Stimulated activated CD4-positive, alpha-beta T cell treated with anti-CD3 and anti-CD28 coated beads, Interleukin-4, amount 100 ng/mL, for 4 hours (primary cell): ENCODE measurements around the gene LIN28A.

Experiments
- DNase-seq, 2 experiments: peaks; one replicate each; pipeline ENCODE4 v3.0.0-alpha.2; 2020

LIN28A gene

DNA sequence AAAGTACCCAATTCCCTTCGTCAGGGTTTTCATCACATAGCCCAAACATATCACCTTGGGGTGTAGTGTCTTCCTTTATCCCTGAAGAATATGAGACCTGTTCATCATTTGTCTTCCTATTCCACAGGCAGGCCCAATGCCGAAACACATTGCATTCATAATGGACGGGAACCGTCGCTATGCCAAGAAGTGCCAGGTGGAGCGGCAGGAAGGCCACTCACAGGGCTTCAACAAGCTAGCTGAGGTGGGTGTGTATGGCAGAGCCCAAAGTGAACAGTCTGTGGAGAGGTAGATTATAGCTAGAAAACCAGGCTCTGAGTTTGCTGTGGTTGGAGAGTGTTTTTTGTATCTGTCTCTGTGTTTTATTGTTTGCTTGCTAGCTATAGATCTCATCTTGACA, 27.4 kb downstream of the LIN28A start:
- no peak for DNase-seq

DNA sequence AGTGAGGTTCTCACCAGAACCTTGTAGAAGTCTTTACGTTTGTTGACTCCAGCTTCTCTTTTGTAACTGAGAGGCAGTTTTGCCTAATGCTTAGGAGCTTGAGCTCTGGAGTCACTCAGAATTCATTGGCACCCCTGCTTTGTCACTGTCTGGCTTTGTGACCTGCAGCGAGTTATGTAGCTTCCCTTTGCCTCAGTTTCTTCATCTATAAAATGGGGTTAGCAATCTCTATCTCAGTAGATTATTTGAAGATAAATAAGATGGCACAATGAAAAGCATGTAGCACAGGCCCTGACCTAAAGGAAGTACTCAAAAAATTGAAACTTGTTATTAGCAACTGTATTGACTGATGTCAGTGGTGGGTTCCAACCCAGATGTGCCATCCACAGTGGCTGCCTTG, 29.6 kb downstream of the LIN28A start:
- no peak for DNase-seq

DNA sequence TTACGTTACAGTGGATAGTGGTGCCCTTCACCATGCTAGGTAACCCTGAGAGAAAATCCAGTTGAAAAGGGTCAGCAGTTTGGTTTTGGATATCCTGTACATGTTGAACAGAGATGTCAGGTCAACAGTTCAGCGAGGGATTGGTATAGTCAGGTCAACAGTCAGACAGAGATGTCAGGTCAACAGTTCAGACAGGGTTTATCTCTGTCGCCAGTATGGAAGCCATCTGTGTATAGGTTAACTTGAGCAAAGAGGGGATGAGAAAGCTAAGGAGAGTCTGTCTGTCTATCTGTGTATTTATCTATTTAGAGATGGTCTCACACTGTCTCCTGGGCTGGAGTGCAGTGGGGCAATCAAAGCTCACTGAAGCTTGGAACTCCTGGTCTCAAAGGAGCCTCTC, 39.3 kb downstream of the LIN28A start:
- no peak for DNase-seq

DNA sequence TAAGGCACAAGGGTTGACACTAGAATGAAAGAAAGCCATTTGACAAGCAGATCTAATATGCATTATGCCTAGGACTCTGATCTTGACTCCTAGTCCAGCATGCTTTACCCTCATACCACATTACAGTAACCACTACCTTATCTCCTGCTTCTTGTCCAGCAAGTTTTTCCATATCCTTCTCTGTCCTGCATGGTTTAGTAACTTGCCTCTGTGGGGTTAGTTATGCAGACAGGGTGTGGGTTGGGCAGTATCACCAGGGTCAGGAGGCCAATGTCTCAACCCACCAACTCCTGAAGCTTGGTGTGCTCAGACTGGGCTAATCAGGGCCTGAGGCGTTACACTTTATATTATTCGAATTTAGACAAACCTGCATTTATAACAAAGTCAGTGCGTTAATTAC, 40.3 kb downstream of the LIN28A start:
- DNase-seq = no peak

DNA sequence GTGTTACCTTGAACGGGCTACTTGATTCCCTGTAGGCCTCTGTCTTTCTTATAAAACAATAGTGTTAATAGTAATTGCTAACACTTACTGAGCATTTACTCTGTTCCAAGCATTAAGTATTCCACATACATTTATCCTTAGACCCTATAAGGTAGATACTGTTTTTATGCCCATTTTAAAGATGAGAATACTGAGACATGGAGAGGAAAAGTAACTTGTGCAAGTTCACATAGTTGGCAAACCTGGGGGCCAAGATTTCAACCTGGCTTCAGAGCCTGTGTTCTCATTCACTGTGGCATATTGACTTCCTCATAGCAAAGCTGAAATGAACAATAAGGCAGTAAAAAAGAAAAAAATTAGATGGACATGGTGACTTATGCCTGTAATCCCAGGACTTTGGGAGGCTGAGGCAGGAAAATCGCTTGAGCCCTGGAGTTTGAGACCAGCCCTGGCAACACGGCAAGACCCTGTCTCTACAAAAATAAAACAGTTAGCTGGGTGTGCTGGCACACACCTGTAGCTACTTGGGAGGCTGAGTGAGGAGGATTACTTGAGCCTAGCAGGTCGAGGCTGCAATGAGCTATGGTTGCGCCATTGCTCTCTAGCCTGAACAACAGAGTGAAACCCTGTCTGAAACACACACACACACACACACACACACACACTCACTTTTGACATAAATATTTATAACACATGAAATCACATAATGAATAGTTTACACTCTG, 42.0 kb downstream of the LIN28A start:
- no peak for DNase-seq

DNA sequence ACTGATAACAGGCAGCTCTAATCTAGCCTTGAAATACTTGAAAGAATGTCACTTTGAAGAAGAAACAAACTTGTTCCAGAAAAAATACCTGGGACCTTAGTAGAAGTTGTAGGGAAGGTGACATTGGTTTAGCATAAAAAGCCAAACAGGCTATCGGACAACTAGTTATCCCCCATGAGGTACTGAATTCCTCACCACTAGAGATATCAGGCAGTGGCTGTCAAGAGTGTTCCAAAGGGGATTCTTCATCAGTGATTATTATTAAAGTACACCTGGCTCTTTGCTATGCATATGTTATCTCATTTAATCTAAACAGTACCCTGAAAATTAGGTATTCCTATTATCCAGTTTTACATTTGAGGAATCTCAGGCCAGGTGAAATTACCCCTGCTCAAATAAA, 48.5 kb downstream of the LIN28A start:
- no peak for DNase-seq

DNA sequence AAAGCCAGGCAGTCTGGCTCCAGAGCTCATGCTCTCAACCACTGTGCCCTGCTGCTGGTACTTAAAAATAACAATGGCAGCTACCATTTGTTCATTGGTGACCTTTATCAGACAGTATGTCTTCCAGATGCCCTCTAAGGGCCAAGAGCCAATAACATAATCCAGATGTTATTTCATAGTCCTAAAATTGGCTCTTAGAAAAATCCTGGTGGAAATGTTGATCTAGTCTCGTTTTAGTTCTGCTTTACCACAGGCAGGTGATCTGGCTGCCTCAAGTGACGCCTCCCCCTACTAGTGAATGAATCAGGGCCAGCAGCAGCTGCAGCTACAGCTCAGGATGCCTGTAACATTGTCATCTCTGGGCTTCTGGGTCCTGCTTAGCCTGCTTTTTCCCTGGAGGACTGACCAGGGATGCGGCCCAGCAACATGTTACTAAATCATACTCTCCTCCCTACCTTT, 49.0 kb downstream of the LIN28A start:
- no peak for DNase-seq

DNA sequence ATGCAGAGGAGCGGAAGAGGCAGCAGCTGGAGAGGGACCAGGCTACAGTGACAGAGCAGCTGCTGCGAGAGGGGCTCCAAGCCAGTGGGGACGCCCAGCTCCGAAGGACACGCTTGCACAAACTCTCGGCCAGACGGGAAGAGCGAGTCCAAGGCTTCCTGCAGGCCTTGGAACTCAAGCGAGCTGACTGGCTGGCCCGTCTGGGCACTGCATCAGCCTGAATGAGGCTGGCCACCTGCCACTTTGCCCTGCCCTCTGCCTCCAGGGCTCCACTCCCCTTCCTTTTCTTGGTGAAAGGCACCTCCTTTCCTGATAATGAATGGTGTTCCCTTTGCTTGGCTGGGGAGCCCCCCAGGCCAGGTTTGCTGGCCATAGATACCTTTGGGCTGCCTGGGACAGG, 58.3 kb downstream of the LIN28A start:
- DNase-seq = no peak

DNA sequence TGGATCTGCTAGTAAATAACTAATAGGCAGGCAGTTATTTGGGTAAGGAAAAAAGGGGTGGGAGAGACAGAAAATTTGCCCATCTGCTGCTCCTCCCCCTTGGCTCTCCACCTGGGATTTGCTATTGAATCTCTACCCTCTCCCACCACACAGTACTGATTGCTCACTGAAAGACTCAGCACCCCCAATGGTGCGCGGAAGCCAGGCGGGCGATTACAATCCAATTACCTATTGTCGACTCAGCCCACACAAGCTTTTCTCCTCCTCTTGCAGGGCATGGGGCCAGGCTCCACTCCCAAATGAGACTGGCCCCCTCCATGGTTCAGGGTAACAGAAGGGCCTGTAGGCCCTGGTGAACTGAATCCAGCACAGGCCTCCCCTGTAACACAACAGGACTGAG, 58.9 kb downstream of the LIN28A start:
- DNase-seq = no peak

DNA sequence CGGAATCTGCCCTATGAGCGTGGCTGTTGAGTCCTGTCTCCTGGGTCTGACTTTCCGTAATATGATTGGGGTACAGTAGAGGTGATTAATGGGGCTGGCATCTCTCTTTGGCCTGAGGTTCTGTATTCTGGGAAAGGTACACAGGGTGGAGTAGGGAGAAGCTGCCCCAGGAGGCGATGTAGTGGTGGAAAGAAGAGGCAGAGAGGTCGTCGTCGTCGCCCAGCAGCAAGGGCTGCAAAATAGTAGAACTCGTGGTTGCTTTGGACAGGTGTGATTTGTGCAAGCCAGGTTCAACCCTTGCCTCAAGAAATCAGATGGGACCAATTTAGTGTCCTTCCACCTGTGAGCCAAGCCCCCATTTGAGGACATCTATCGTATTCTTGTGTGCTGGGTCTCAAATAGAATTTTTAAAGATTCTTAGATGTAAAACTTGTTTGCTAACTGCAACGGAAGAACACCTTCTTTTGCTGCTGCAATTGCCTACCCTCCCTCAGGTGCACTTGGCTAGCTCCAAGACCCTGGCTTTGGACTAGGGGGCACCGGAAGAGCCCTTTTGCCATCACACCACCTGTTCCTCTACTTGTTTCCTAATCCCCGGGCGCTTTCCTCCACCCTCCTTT, 60.4 kb downstream of the LIN28A start:
- no peak for DNase-seq

DNA sequence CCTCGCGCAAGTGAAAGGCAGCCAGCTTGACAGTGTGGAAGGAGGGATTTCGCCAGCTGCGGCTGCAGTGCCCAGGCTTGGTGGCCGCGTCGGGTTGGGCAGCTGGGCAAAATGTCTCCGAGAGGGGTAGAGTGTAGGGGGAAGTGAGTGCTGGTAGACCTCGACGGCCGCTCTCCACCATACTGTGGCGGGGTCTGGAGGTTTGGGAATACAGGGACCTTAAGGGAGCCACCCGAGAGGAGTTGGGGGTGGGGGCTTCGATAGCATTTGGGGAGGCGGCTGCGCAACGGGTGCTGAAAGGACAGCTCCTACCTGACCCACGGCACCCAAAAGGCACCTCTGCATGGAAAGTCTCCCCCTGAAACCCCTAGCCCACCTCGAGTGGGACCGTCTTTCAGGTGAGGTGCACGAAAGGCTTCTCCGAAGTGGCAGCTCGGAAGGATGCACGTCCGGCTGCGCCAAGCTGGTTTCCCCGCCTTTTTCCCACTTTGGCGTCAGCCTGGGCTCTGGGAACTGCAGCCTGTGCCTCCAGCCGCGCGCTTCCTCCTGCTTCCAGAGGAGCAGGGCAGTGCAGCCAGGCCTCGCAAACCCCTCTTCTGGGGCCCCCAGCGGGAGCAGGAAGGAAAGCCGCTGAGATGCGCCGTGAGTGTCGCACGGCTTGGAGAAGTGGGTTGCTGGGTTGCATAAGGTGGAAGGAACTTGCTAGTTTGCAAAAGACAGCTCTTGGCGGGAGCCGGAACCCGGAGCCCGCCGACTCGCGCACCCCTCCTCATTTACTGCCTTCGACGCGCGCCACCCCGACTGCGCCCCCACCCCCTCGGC, 61.1 kb downstream of the LIN28A start:
- DNase-seq = peak; percentile 12 to 35

DNA sequence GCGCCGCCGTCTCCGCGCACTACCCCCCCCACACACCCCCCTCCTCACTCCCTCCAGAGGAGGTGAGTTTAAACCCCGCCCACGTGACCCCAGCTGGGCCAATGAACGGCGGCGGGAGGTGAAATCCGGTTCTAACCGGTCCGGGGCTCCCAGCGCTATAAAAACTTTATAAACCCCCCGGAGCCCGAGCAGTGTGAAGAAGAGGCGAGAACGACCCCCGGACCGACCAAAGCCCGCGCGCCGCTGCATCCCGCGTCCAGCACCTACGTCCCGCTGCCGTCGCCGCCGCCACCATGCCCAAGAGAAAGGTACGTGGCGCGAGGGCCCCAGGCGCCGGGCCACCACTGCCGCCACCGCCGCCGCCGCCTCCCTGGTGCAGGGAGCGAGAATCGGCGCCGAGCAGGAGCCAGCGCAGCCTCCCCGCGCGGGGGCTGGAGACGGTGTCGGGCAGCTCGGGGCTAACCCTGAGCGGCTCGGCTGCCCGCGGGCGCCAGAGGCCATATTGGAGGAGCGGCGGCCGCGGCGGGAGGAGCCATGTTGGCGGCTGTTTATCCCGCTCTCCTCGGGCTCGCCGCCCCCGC, 61.8 kb downstream of the LIN28A start, which contains the start of gene HMGN2:
Gene HMGN2, plus strand, starts transcription at position 121 of the 581 bp plus-strand sequence. Its CDS starts 173 bp downstream, at position 294.
- peak; percentile 88 for DNase-seq

DNA sequence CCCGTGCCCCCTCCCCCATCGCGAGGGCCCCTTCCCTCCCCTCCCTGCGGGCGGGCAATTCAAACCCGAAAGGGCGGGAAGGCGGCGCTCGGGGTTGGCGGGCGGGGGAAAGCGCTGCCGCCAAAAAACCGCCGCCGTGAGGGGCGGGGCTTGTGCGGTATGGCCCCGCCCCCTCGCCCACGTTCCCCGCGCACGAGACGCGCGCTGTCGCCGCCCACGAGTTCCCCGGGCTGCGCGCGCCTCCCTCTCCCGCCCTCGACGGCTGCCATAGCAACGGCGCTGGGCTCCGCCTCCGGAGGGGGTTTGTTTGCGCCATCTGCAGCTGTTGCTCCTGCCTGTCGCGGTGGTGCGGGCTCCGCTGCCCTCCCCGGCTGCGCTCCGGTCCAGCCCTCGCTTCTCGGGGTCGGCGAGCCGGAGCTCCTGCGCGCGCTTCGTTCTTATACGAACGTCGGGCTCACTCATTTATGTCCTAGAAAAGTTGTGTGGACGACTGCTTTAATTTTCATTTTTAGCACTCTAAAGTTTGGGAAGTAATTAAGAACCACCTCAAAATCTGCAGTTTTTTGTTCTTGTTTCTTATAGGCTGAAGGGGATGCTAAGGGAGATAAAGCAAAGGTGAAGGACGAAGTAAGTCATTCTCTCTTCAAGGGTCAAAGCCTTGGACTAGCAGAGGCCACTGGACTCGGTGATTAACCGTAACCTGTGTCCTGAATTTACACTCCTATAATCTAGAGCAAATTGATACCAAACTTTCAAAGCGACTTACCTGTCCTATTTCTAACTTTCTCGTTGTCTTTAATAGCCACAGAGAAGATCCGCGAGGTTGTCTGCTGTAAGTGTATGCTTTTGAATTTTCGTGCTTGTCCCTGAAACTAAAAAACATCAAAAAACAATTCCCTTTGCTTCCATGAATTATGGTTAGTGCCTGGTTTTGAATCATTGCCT, 62.6 kb downstream of the LIN28A start:
- DNase-seq = peak; percentile 94 to 96

DNA sequence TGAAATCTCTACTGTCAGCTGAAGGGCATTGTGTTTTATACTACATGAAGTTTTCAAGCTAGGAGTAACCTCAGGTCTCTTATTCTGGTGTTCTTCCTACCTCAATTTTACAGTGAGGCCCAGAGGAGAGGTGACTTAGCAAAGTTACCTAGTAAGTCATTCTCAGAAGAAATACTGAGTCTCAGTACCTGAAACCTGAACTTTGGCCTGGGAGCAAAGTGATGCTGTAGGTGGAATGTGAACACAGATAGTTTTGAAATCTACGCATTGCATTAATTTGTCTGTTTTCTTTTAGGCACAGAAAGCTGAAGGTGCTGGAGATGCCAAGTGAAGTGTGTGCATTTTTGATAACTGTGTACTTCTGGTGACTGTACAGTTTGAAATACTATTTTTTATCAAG, 64.2 kb downstream of the LIN28A start:
- DNase-seq = no peak

DNA sequence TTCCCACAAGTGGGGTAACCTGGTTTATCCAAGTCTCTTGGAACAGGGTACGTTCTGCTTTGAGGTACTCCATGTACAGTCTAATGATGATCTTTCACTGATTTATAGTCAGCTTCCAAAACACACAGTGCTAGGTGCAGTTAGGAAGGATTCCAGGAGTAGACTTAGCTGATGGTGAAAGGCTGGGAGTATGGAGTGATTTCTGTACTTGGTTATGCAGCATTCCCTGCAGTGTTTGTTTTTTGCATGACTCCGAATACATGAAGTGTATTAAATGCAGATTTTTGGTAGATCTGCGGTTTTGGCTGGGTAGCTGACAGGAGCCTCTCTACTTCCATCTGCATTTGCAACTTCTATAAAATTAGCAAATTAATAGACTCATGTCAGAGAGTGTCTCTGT, 65.4 kb downstream of the LIN28A start:
- DNase-seq = no peak

DNA sequence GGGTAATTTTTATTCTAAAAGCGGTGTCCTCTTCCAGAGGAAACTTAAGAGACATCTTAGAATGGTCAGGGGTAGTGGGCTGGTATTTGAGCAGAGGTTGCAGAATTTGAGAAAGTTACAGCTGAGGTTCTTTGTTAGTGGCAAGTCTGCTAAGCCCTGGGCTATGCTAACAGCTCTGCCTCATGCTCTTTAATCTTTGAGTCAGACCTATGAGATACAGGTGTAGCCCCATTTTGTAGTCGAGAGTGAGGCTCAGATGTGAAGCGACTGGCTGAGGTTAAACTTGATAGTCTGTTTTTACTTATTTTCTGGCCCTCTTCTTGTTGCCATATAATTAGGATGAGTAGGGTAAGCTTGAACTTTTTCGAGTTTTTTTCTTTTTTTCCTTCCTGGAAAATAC, 66.3 kb downstream of the LIN28A start:
- DNase-seq = no peak

DNA sequence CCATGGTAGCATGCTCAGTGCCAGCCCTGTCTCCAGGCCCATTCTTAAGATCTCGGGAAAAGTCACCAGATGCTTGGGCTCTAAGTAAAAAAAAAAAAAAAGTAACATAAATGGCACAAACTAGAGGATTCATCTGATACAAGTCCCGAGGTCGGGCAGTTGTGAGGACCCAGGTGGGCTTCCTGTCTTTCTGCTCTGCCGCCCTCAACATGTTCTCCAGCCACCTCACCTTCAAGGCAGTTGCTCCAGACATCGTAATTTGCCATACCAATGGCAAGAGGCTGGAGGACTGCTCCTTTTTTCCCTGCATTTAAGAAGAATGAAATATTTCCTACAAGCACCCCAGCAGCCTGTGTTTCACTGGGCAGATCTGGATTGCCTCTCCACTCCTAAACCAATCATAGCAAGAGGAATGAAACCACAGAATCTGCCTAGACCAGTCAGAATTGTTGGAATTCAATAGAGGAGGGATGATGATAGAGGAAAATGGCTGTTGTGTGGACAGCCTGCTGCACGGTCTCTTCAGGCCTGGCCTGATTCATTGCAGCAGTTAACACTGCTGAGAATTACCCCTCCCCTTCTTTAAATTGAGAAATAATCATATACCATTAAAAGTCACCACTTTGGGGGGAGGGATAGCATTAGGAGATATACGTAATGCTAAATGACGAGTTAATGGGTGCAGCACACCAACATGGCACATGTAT, 67.0 kb downstream of the LIN28A start:
- DNase-seq = no peak

DNA sequence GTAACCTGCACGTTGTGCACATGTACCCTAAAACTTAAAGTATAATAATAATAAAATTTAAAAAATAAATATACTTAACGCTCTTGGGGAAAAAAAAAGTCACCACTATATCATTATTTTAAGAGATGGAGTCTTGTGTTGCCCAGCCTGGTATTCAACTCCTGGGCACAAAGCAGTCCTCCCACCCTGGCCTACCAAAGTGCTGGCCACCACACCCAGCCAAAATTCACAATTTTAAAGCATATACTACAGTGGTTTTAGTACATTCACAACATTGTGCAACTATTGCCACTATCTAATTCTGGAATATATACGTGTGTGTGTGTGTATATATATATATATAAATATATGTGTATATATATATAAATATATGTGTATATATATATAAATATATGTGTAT, 67.5 kb downstream of the LIN28A start:
- no peak for DNase-seq

DNA sequence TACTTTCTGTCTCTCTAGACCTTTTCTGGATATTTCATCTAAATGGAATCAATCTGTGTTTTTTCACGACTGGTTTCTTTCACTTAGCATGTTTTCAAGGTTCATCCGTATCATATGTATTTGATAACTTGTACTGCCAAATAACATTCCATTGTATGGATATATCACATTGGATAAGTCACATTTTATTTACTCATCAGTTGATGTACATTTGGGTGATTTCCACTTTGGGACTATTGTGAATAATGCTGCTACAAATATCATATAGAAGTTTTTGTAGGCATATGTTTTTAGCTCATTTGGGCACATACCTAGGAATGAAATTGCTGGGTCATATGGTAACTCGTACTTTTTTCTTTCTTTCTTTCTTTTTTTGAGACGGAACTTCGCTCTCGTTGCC, 68.4 kb downstream of the LIN28A start:
- DNase-seq = no peak
